Ectodermal cell (in vitro differentiated cells): ENCODE results near the gene HPGDS.

Source experiments
- H3K27ac ChIP-seq: 2 replicates; pipeline ENCODE4 v1.7.0; 2013; ENCODE audit warnings: mild to moderate bottlenecking, low read depth, low read length; ENCODE audit not compliant: insufficient read depth, poor library complexity, severe bottlenecking
- H3K27me3 ChIP-seq: 2 replicates; pipeline ENCODE4 v1.7.0; 2013; ENCODE audit warnings: mild to moderate bottlenecking, low read length; ENCODE audit not compliant: insufficient read depth, control insufficient read depth, poor library complexity, severe bottlenecking
- H3K36me3 ChIP-seq: one replicate; pipeline ENCODE4 v1.7.0; 2013; ENCODE audit warnings: low read length; ENCODE audit not compliant: control insufficient read depth, insufficient read depth
- H3K4me1 ChIP-seq: one replicate; pipeline ENCODE4 v1.7.0; 2013; ENCODE audit warnings: low read length; ENCODE audit not compliant: control insufficient read depth, insufficient read depth
- H3K4me3 ChIP-seq: 2 replicates; pipeline ENCODE4 v1.7.0; 2013; ENCODE audit warnings: low read depth, low read length, control low read depth; ENCODE audit not compliant: insufficient read depth
- H3K9me3 ChIP-seq: 2 replicates; pipeline ENCODE4 v1.7.0; 2013; ENCODE audit warnings: mild to moderate bottlenecking, low read length, moderate library complexity; ENCODE audit not compliant: control insufficient read depth
- WGBS, 2 experiments: methylation state at CpG; one replicate each; pipeline ENCODE4 v1.1.7; 2013; ENCODE audit warnings: missing lambda C conversion rate in 2 of 2; 5-methylcytosine and 5-hydroxymethylcytosine counted together

Gene HPGDS

GRCh38 chr4:94372991-94373390, 30.4 kb upstream of the HPGDS start:
- H3K36me3 ChIP-seq = no peaks in the 10 kb centered on the region
- no peak overlapping the region for H3K4me3 ChIP-seq
- H3K4me1 ChIP-seq = no peaks in the 10 kb centered on the region
- no peaks in the 10 kb centered on the region for H3K27me3 ChIP-seq
- WGBS, 2 experiments = 93 to 100% methylated on average over 2 to 3 of the region's 3 CpGs
- H3K27ac ChIP-seq = no peak overlapping the region
- H3K9me3 ChIP-seq = no peaks in the 10 kb centered on the region

GRCh38 chr4:94372228-94372978, 29.8 kb upstream of the HPGDS start:
- Histone ChIP-seq H3K4me1 (no peaks in the 10 kb centered on the region), H3K27me3 (no peaks in the 10 kb centered on the region), H3K36me3 (no peaks in the 10 kb centered on the region), H3K9me3 (no peaks in the 10 kb centered on the region), H3K27ac (no peak overlapping the region), H3K4me3 (no peak overlapping the region)
- 90 to 93% methylated on average over 3 of the region's 4 CpGs for WGBS, 2 experiments

- H3K27me3 ChIP-seq = no peaks in the 10 kb centered on the region
- no peak overlapping the region for H3K4me3 ChIP-seq
- H3K36me3 ChIP-seq = no peaks in the 10 kb centered on the region
- no peak overlapping the region for H3K27ac ChIP-seq
- no peaks in the 10 kb centered on the region for H3K9me3 ChIP-seq
- H3K4me1 ChIP-seq = no peaks in the 10 kb centered on the region
Observed at GRCh38 chr4:94371290-94371689, 28.7 kb upstream of the HPGDS start.

GRCh38 chr4:94370533-94371254, 28.1 kb upstream of the HPGDS start:
- Histone ChIP-seq H3K36me3 (no peaks in the 10 kb centered on the region), H3K27ac (no peak overlapping the region), H3K9me3 (no peaks in the 10 kb centered on the region), H3K4me3 (no peak overlapping the region), H3K4me1 (no peaks in the 10 kb centered on the region), H3K27me3 (no peaks in the 10 kb centered on the region)
- WGBS, 2 experiments = 92 to 99% methylated on average over 5 of the region's 6 CpGs

- no peaks in the 10 kb centered on the region for H3K4me1 ChIP-seq
- no peaks in the 10 kb centered on the region for H3K27me3 ChIP-seq
- WGBS, 2 experiments = 94 to 98% methylated on average over 2 of the region's 2 CpGs
- H3K36me3 ChIP-seq = no peaks in the 10 kb centered on the region
- H3K4me3 ChIP-seq = no peak overlapping the region
- H3K9me3 ChIP-seq = no peaks in the 10 kb centered on the region
- H3K27ac ChIP-seq = no peak overlapping the region
Observed at GRCh38 chr4:94369046-94369445, 26.4 kb upstream of the HPGDS start.

GRCh38 chr4:94368459-94368858, 25.8 kb upstream of the HPGDS start:
- Histone ChIP-seq H3K27ac (no peak overlapping the region), H3K9me3 (no peaks in the 10 kb centered on the region), H3K27me3 (no peaks in the 10 kb centered on the region), H3K4me1 (no peaks in the 10 kb centered on the region), H3K36me3 (no peaks in the 10 kb centered on the region), H3K4me3 (no peak overlapping the region)
- WGBS, 2 experiments = 100% methylated on average over 1 of the region's 1 CpG

- H3K4me1 ChIP-seq = no peaks in the 10 kb centered on the region
- H3K9me3 ChIP-seq = no peaks in the 10 kb centered on the region
- H3K27ac ChIP-seq = no peak overlapping the region
- H3K36me3 ChIP-seq = no peaks in the 10 kb centered on the region
- H3K27me3 ChIP-seq = no peaks in the 10 kb centered on the region
- WGBS, 2 experiments = 90 to 100% methylated on average over 1 of the region's 1 CpG
- no peak overlapping the region for H3K4me3 ChIP-seq
Observed at GRCh38 chr4:94365304-94365703, 22.7 kb upstream of the HPGDS start.

GRCh38 chr4:94364527-94364926, 21.9 kb upstream of the HPGDS start:
- Histone ChIP-seq H3K4me1 (no peaks in the 10 kb centered on the region), H3K27me3 (no peaks in the 10 kb centered on the region), H3K27ac (no peak overlapping the region), H3K4me3 (no peak overlapping the region), H3K9me3 (no peaks in the 10 kb centered on the region), H3K36me3 (no peaks in the 10 kb centered on the region)
- WGBS, 2 experiments = 87% methylated on average over 4 of the region's 4 CpGs; no CpG with 5 or more reads in 1 of the 2 experiments

GRCh38 chr4:94363136-94363655, 20.6 kb upstream of the HPGDS start:
- WGBS, 2 experiments = 96 to 100% methylated on average over 3 to 4 of the region's 4 CpGs
- Histone ChIP-seq H3K4me1 (no peaks in the 10 kb centered on the region), H3K4me3 (no peak overlapping the region), H3K27ac (no peak overlapping the region), H3K36me3 (no peaks in the 10 kb centered on the region), H3K27me3 (no peaks in the 10 kb centered on the region), H3K9me3 (no peaks in the 10 kb centered on the region)

- no peaks in the 10 kb centered on the region for H3K36me3 ChIP-seq
- H3K9me3 ChIP-seq = no peaks in the 10 kb centered on the region
- no peaks in the 10 kb centered on the region for H3K4me1 ChIP-seq
- H3K4me3 ChIP-seq = no peak overlapping the region
- no peaks in the 10 kb centered on the region for H3K27me3 ChIP-seq
- whole genome bisulfite sequencing, 2 experiments = 83 to 86% methylated on average over 4 of the region's 4 CpGs
- H3K27ac ChIP-seq = no peak overlapping the region
Observed at GRCh38 chr4:94359838-94360237, 17.2 kb upstream of the HPGDS start.
